ENCODE data around the gene HPSE2.

HPSE2 gene

DNA sequence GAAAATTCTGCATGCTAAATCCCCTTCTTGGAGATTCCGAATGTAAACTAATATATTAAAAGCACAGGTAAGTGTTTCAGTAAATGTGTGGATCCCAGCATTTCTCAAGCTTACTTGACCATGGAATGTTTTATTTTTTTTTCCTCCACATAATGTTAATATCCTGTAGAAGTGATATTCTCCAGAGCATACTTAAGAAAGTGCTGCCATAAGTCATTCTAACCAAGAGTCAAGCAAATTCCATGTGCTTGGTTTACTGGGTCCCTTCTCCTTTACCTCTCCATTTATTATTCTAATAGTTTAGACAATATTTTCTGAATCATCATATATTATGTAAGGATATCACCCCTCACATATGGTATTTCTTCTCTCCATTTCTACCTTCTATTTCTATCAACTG, 522.1 kb downstream of the HPSE2 start:
- no peaks in the 10 kb centered on the region for H3K79me2 ChIP-seq (ENCODE audit: low read length)
- no peak overlapping the region for H2AFZ ChIP-seq (ENCODE audit: low read depth, low read length)
- no peak overlapping the region for H3K27ac ChIP-seq (ENCODE audit: low read length)
- H3K36me3 ChIP-seq (replicated peaks; ENCODE audit: low read depth, low read length) = no peaks in the 10 kb centered on the region
- no peaks in the 10 kb centered on the region for H3K4me1 ChIP-seq (ENCODE audit: low read length)
- no peak overlapping the region for H3K9ac ChIP-seq (ENCODE audit: low read length)
- H3K4me2 ChIP-seq (ENCODE audit: low read length) = no peak overlapping the region
- no peaks in the 10 kb centered on the region for H4K20me1 ChIP-seq (ENCODE audit: insufficient read depth, low read length)
- no peak overlapping the region for H3K4me3 ChIP-seq (ENCODE audit: low read length)
- peaks cover 3% of the 10 kb centered on the region; the same call in 1 of the 2 replicates for H3K27me3 ChIP-seq (ENCODE audit: low read depth, low read length)
- H3K9me3 ChIP-seq (ENCODE audit: insufficient read depth, low read length) = no peaks in the 10 kb centered on the region
- TF ChIP-seq, protein P1, sequence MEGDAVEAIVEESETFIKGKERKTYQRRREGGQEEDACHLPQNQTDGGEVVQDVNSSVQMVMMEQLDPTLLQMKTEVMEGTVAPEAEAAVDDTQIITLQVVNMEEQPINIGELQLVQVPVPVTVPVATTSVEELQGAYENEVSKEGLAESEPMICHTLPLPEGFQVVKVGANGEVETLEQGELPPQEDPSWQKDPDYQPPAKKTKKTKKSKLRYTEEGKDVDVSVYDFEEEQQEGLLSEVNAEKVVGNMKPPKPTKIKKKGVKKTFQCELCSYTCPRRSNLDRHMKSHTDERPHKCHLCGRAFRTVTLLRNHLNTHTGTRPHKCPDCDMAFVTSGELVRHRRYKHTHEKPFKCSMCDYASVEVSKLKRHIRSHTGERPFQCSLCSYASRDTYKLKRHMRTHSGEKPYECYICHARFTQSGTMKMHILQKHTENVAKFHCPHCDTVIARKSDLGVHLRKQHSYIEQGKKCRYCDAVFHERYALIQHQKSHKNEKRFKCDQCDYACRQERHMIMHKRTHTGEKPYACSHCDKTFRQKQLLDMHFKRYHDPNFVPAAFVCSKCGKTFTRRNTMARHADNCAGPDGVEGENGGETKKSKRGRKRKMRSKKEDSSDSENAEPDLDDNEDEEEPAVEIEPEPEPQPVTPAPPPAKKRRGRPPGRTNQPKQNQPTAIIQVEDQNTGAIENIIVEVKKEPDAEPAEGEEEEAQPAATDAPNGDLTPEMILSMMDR (IDR thresholded peaks at IDR 0.05; ENCODE audit: low read depth, low read length) = no peak
- TF ChIP-seq EZH2phosphoT487 (IDR thresholded peaks at IDR 0.05; ENCODE audit: low read depth) = no peak

DNA sequence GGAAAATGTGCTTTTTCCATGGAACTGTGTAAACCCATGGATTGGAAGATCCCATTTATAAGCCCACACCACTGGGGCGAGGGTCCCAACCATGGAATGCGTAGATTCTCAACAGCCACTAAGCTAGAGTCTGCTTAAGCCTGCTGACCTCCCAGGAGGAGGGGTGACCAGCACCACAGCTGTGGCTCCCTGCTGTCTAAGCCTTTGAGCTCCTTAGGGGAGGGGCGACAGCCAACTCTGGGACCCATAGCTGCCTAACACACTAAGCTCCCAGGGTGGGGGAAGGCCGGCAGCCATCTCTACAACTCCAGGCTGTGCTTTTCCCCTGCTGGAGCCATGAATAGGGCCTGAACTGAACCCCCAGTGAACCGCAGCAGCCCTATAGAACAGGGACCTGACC, 539.1 kb downstream of the HPSE2 start:
- no peak overlapping the region for H3K27ac ChIP-seq (ENCODE audit: low read length)
- H3K4me1 ChIP-seq (ENCODE audit: low read length) = no peaks in the 10 kb centered on the region
- H3K36me3 ChIP-seq (replicated peaks; ENCODE audit: low read depth, low read length) = no peaks in the 10 kb centered on the region

DNA sequence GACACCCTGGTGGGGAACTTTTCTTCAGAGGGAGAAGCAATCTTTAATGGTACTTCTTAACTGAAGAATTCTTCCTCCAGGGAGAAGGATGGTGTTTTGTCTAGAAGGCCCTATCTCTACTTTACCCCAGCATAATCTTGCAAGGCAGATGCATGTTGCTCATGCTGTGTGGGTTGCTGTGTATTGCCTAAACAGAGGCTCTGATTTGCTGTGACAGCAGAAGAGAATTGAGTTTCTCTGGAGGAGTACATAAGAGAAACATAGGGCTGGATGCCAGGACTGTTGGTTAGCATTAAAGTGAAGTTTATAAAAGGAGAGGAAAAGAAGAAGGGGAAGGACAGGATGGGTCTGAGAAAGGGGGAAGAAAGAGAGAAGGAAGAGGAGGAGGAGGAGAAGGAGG, 540.8 kb downstream of the HPSE2 start:
- no peak overlapping the region for H3K4me2 ChIP-seq (ENCODE audit: low read length)
- H3K4me1 ChIP-seq (ENCODE audit: low read length) = no peaks in the 10 kb centered on the region
- no peak overlapping the region for H3K4me3 ChIP-seq (ENCODE audit: low read length)
- H3K9ac ChIP-seq (ENCODE audit: low read length) = no peak overlapping the region
- no peak for TF ChIP-seq EZH2phosphoT487 (IDR thresholded peaks at IDR 0.05; ENCODE audit: low read depth)
- TF ChIP-seq, protein P1 (IDR thresholded peaks at IDR 0.05; ENCODE audit: low read depth, low read length) = no peak
- no peaks in the 10 kb centered on the region for H4K20me1 ChIP-seq (ENCODE audit: insufficient read depth, low read length)
- no peaks in the 10 kb centered on the region for H3K79me2 ChIP-seq (ENCODE audit: low read length)
- H3K9me3 ChIP-seq (ENCODE audit: insufficient read depth, low read length) = no peaks in the 10 kb centered on the region
- H3K27ac ChIP-seq (ENCODE audit: low read length) = no peak overlapping the region
- H3K36me3 ChIP-seq (replicated peaks; ENCODE audit: low read depth, low read length) = no peaks in the 10 kb centered on the region
- no peak overlapping the region for H2AFZ ChIP-seq (ENCODE audit: low read depth, low read length)
- H3K27me3 ChIP-seq (ENCODE audit: low read depth, low read length) = no peaks in the 10 kb centered on the region

More for the DNA sequence above, 539.1 kb downstream of the HPSE2 start:
- Histone ChIP-seq H3K9me3 (ENCODE audit: insufficient read depth, low read length) (no peaks in the 10 kb centered on the region), H4K20me1 (ENCODE audit: insufficient read depth, low read length) (no peaks in the 10 kb centered on the region), H3K4me2 (ENCODE audit: low read length) (no peak overlapping the region), H3K9ac (ENCODE audit: low read length) (no peak overlapping the region), H3K27me3 (ENCODE audit: low read depth, low read length) (no peaks in the 10 kb centered on the region), H3K79me2 (ENCODE audit: low read length) (no peaks in the 10 kb centered on the region), H3K4me3 (ENCODE audit: low read length) (no peak overlapping the region), H2AFZ (ENCODE audit: low read depth, low read length) (no peak overlapping the region)
- TF ChIP-seq, protein P1 (IDR thresholded peaks at IDR 0.05; ENCODE audit: low read depth, low read length) = no peak
- no peak for TF ChIP-seq EZH2phosphoT487 (IDR thresholded peaks at IDR 0.05; ENCODE audit: low read depth)

DNA sequence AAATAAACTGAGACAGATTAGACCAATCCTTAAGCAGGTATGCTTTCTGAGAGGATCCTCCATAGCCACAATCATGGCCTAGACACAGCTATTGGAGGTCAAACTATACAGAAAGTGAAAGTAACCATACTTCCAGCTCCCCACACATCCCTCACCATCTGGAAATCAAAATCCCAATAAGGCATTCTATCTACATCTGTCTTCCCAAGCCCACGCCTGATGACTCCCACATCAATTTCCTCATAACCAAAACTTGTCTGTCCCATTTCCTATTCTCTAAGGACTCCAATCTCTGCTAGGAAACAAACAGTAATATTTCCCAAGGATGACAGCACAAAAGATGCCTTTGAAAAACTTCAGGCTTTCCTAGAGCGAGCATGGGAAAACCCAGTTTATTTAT, 541.6 kb downstream of the HPSE2 start:
- Histone ChIP-seq H3K79me2 (ENCODE audit: low read length) (no peaks in the 10 kb centered on the region), H2AFZ (ENCODE audit: low read depth, low read length) (no peak overlapping the region), H3K9ac (ENCODE audit: low read length) (no peak overlapping the region), H3K4me3 (ENCODE audit: low read length) (no peak overlapping the region), H3K36me3 (replicated peaks; ENCODE audit: low read depth, low read length) (no peaks in the 10 kb centered on the region), H3K27me3 (ENCODE audit: low read depth, low read length) (no peaks in the 10 kb centered on the region), H4K20me1 (ENCODE audit: insufficient read depth, low read length) (no peaks in the 10 kb centered on the region), H3K4me1 (ENCODE audit: low read length) (no peaks in the 10 kb centered on the region), H3K27ac (ENCODE audit: low read length) (no peak overlapping the region), H3K4me2 (ENCODE audit: low read length) (no peak overlapping the region), H3K9me3 (ENCODE audit: insufficient read depth, low read length) (no peaks in the 10 kb centered on the region)
- TF ChIP-seq EZH2phosphoT487 (IDR thresholded peaks at IDR 0.05; ENCODE audit: low read depth) = no peak
- TF ChIP-seq, protein P1 (IDR thresholded peaks at IDR 0.05; ENCODE audit: low read depth, low read length) = no peak
